HG02798 (cell line): ENCODE measurements around the gene SLC49A3.
"Not testable (repeated sequence)": the region's sequence is repeated elsewhere in the genome, so short reads cannot be mapped to it uniquely, and the experiment has no call there.

Source experiments
- ATAC-seq: cut with Tn5 transposase; IDR thresholded peaks from one replicate; pipeline ENCODE4 v1.9.1; 2021; ENCODE audit warnings: mild to moderate bottlenecking; ENCODE audit not compliant: unreplicated experiment, poor library complexity

Gene SLC49A3

GRCh38 chr4:688854-689681, at the start of gene SLC49A3:
Gene SLC49A3, minus strand, starts transcription at chr4:689151. Its CDS starts 24 bp downstream, at chr4:689127.
- ATAC-seq: no peak

DNA sequence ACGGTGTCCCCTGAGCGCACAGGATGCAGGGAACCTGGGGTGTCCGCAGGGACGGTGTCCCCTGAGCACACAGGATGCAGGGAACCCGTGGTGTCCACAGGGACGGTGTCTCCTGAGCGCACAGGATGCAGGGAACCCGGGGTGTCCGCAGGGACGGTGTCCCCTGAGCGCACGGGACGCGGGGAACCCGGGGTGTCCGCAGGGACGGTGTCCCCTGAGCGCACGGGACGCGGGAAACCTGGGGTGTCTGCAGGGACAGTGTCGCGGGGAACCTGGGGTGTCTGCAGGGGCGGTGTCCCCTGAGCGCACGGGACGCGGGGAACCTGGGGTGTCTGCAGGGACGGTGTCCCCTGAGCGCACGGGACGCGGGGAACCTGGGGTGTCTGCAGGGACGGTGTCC, 47.6 kb upstream of the SLC49A3 start:
- ATAC-seq: not testable (repeated sequence)

- no peak for ATAC-seq
These were observed 46.6 kb upstream of the SLC49A3 start for GRCh38 chr4:735583-735982.

GRCh38 chr4:734951-735350, 46.0 kb upstream of the SLC49A3 start:
- no peak for ATAC-seq

- ATAC-seq: no peak
These were observed 45.1 kb upstream of the SLC49A3 start for GRCh38 chr4:734075-734474.

DNA sequence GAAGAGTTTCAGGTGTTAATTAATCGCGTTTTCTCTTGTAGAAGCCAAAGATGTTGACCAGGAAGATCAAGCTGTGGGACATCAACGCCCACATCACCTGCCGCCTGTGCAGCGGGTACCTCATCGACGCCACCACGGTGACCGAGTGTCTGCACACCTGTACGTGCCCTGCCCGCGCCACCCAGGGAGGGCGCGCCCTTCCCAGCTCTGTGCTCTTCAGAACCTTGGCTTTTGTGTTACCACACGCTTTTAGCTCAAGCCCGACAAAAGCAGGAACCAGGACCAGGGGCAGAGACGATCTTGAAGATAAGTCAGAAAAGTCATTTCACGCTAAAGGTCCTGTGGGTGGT, 44.7 kb upstream of the SLC49A3 start:
- ATAC-seq: no peak

DNA sequence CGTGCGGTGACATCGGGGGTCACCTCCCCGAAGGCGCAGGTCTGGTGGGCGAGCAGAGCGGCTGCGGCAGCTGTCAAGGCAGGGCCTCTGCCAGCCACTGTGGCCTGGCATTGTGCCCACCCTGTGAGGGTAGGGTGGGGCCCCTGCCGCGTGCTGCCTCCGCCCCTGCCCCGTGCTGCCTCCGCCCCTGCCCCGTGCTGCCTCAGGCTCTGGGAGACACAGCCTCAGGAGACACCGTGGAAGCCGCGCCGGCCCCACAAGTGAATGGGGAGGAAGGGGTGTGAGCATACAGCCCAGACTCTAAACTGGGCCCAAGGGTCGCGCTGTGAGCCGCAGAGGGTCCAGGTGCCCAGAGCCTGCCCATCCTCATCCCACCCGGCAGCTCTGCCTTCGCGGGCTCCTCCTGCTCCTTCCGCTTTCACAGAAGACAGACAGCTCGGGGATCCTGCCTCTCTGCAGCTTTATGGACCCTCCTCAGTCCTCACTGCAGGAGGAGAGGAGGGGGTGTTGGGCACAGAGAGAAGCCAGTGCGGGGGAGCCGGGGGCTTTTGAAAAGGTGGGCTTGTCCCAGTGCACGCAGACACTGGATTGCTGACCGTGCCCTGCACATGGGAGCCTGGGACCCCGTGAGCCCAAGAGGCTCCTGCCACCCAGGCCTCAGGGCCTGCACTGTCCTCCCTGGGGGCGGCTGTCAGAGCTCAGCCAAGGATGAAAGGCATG, 44.1 kb upstream of the SLC49A3 start:
- ATAC-seq: no peak

GRCh38 chr4:732486-732885, 43.5 kb upstream of the SLC49A3 start:
- no peak for ATAC-seq

DNA sequence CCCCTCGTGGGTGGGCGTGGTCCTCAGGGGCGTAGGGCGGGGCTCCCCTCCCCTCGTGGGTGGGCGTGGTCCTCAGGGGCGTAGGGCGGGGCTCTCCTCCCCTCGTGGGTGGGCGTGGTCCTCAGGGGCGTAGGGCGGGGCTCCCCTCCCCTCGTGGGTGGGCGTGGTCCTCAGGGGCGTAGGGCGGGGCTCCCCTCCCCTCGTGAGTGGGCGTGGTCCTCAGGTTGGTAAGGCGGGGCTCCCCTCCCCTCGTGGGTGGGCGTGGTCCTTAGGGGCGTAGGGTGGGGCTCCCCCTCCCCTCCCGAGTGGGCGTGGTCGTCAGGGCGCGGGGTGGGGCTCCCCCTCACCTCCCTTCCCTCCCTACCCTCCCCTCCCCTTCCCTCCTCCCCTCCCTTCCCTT, 43.0 kb upstream of the SLC49A3 start:
- not testable (repeated sequence) for ATAC-seq

- ATAC-seq: not testable (repeated sequence)
These were observed 42.3 kb upstream of the SLC49A3 start for GRCh38 chr4:730946-731904.

- no peak for ATAC-seq
These were observed 41.6 kb upstream of the SLC49A3 start for GRCh38 chr4:730511-730910.

GRCh38 chr4:729336-730315, 40.7 kb upstream of the SLC49A3 start:
- ATAC-seq: no peak

DNA sequence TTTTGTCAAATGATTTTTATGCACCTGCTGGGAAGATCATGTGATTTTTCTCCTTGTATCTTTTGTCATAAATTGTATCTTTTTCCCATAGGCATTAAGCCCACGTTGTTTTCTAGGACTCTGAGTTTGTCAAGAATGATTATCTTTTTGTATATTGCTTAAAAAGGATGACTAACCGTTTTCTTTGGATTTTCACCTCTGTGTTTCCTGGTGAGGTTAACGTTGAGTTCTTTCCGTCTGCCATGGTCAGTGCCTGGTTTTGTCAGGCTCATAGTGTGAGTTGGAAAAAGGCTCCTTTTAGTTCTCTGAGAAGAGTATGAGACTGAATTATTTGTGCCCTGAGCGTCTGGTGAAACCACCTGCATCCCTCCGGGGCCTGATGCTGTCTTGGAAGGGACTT, 38.6 kb upstream of the SLC49A3 start:
- ATAC-seq: no peak

DNA sequence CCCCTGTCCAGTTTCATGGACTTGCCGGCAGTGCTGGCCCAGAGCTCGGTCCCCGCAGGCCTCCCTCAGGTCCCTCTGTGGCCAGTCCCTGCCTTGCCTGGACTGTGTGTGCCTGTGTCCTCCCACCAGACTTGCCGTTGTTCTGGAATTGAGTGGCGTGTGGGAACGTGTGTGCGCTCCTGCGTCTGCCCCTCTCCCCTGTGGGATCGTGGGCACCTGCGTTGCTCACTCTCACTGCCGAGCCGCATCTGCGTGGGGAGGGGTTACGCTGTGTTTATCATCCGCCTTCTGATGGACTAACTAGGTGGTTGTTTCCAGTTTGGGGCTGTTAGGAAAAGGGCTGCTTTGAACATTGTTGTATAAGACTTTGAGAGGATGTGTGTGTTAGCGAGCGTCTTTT, 37.9 kb upstream of the SLC49A3 start:
- no peak for ATAC-seq

DNA sequence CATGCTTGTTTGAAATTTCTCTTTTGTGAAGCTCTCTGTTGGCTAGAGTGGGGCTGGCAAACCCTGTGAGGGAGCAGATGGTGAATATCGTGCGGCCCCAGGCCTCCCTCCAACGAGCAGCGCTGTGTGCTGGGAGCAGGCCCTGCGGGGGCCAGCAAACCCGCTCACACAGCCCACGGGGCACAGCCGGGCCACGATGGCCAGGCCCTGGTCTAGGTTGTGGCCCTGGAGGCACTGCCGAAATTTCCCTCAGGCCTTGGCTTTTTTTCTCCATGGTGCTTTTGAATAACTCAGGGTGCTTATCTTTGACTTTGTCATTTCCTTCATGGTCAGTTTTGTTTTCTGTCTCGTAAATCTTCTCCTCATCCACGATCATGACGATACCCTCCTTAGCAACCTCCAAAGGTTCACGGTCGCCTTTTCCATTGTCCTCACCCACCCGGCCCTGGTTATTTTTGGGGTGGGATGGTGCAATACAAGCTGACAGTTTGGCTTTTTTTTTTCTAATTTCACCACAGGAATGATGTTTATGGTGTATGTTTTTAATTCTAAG, 37.4 kb upstream of the SLC49A3 start:
- ATAC-seq: no peak

GRCh38 chr4:725391-726234, 36.7 kb upstream of the SLC49A3 start:
- ATAC-seq: no peak

GRCh38 chr4:723751-724530, 35.0 kb upstream of the SLC49A3 start:
- ATAC-seq: no peak
